CD14-positive monocyte (primary cell): ENCODE data around the gene CTSE. TPM values are rescaled to one million over a fixed set of nuclear protein-coding genes. Genes with fewer than 3 reads are reported as not detected.

Experiments
- DNase-seq, 3 donors: peaks; one replicate each; pipeline ENCODE4 v3.0.0-alpha.2; 2011 to 2022
- H2AFZ ChIP-seq: 2 replicates; pipeline ENCODE4 v1.6.0; 2012; ENCODE audit warnings: mild to moderate bottlenecking, low read depth, low read length, inconsistent platforms; ENCODE audit not compliant: insufficient read depth, poor library complexity, severe bottlenecking
- H3K27ac ChIP-seq, 2 donors: 1 replicate in 1 of 2; 2 replicates in 1 of 2; pipeline ENCODE4 v1.5.1; 2012 to 2013; ENCODE audit warnings: low read length in 2 of 2, control low read depth in 1 of 2, inconsistent platforms in 1 of 2, low read depth in 1 of 2, mild to moderate bottlenecking in 1 of 2
- H3K27me3 ChIP-seq, 2 donors: one replicate each; pipeline versions ENCODE4 v1.6.0 to v1.6.1; 2011 to 2013; ENCODE audit warnings: low read length in 2 of 2; ENCODE audit not compliant: control insufficient read depth in 2 of 2, insufficient read depth in 2 of 2
- H3K36me3 ChIP-seq, 2 donors: replicated peaks in 1 of 2; 1 replicate in 1 of 2; 2 replicates in 1 of 2; pipeline versions ENCODE4 v1.5.1 to v1.6.1; 2012 to 2013; ENCODE audit warnings: low read length in 2 of 2, control low read depth in 1 of 2, inconsistent platforms in 1 of 2, mild to moderate bottlenecking in 1 of 2; ENCODE audit not compliant: insufficient read depth in 2 of 2, control insufficient read depth in 1 of 2
- H3K4me1 ChIP-seq, 2 donors: 1 replicate in 1 of 2; 2 replicates in 1 of 2; pipeline versions ENCODE4 v1.5.1 to v1.6.1; 2012 to 2013; ENCODE audit warnings: low read length in 2 of 2, control low read depth in 1 of 2, inconsistent platforms in 1 of 2, mild to moderate bottlenecking in 1 of 2, moderate library complexity in 1 of 2; ENCODE audit not compliant: insufficient read depth in 2 of 2, control insufficient read depth in 1 of 2
- H3K4me2 ChIP-seq: replicated peaks from 2 replicates; pipeline ENCODE3; 2012; ENCODE audit warnings: low read length, moderate library complexity, mild to moderate bottlenecking; ENCODE audit not compliant: poor library complexity, severe bottlenecking; ENCODE audit errors: extremely low read depth
- H3K4me3 ChIP-seq, 3 experiments: fragments of 200-600 bp in 1 of 3; sonication (generic) in 1 of 3; replicated peaks in 1 of 3; 1 replicate in 2 of 3; 2 replicates in 1 of 3; pipeline ENCODE4 v1.5.1; 2011 to 2013; ENCODE audit warnings: low read length in 3 of 3, mild to moderate bottlenecking in 3 of 3, control low read depth in 2 of 3, low read depth in 2 of 3, inconsistent platforms in 1 of 3, moderate library complexity in 1 of 3
- H3K79me2 ChIP-seq: 2 replicates; pipeline ENCODE4 v1.6.0; 2012; ENCODE audit warnings: mild to moderate bottlenecking, control low read depth, inconsistent platforms, low read length, moderate library complexity; ENCODE audit not compliant: insufficient read depth
- H3K9ac ChIP-seq: 2 replicates; pipeline ENCODE4 v1.6.0; 2017; ENCODE audit warnings: low read length, mild to moderate bottlenecking; ENCODE audit not compliant: insufficient read depth, poor library complexity, severe bottlenecking
- H3K9me3 ChIP-seq, 2 donors: replicated peaks in 1 of 2; 1 replicate in 1 of 2; 2 replicates in 1 of 2; pipeline versions ENCODE4 v1.5.1 to v1.6.1; 2012 to 2013; ENCODE audit warnings: low read length in 2 of 2, control low read depth in 1 of 2; ENCODE audit not compliant: control insufficient read depth in 1 of 2, insufficient read depth in 1 of 2
- H4K20me1 ChIP-seq: 2 replicates; pipeline ENCODE4 v1.6.0; 2012; ENCODE audit warnings: mild to moderate bottlenecking, low read length, control low read depth, moderate library complexity; ENCODE audit not compliant: insufficient read depth
- H3K27ac Mint-ChIP-seq, 7 donors: one replicate each; pipeline ENCODE4 v1.8.0; 2020; ENCODE audit warnings: mild to moderate bottlenecking in 7 of 7, mixed read lengths in 7 of 7, moderate library complexity in 6 of 7, inconsistent platforms in 2 of 7
- H3K27me3 Mint-ChIP-seq, 3 donors: one replicate each; pipeline ENCODE4 v1.8.0; 2021 to 2022; ENCODE audit warnings: low read depth in 3 of 3, mild to moderate bottlenecking in 3 of 3, mixed read lengths in 3 of 3, moderate library complexity in 3 of 3, inconsistent platforms in 1 of 3
- H3K36me3 Mint-ChIP-seq, 2 donors: one replicate each; pipeline ENCODE4 v1.8.0; 2020; ENCODE audit warnings: mixed read lengths in 2 of 2, inconsistent platforms in 1 of 2, mild to moderate bottlenecking in 1 of 2
- H3K4me1 Mint-ChIP-seq: one replicate; pipeline ENCODE4 v1.8.0; 2020; ENCODE audit warnings: mild to moderate bottlenecking, mixed read lengths
- H3K4me3 Mint-ChIP-seq, 2 donors: one replicate each; pipeline ENCODE4 v1.8.0; 2020; ENCODE audit warnings: mild to moderate bottlenecking in 2 of 2, mixed read lengths in 2 of 2, moderate library complexity in 1 of 2
- H3K9me3 Mint-ChIP-seq, 7 donors: one replicate each; pipeline ENCODE4 v1.8.0; 2020 to 2022; ENCODE audit warnings: mixed read lengths in 7 of 7, mild to moderate bottlenecking in 6 of 7, moderate library complexity in 6 of 7, inconsistent platforms in 2 of 7
- CTCF ChIP-seq: fragments of 200-600 bp; IDR thresholded peaks from one replicate; pipeline ENCODE4 v1.8.0; 2022; ENCODE audit warnings: antibody characterized with exemption, mild to moderate bottlenecking
- WGBS: methylation state at CpG from one replicate; pipeline ENCODE4 v1.1.5; 2013; ENCODE audit warnings: missing lambda C conversion rate; ENCODE audit not compliant: insufficient coverage; 5-methylcytosine and 5-hydroxymethylcytosine counted together
- intact Hi-C, 2 donors: fragments of 100-400 bp; cut with micrococcal nuclease; formaldehyde crosslinking; loops; one replicate each; pipeline versions ENCODE4 v1.15.0 to v1.15.1; 2023
- polyA plus RNA-seq, 3 donors: library from polyadenylated mRNA; depleted of rRNA in 1 of 3; unstranded in 2 of 3; stranded (reverse) in 1 of 3; fragments of 300-500 nt in 2 of 3; fragments of >200 nt in 1 of 3; fragmentation: Illumina TruSeq in 2 of 3; gene quantifications; 1 replicate in 2 of 3; 2 replicates in 1 of 3; pipeline ENCODE4 v1.2.3, GENCODE V29; 2012 to 2021

Gene CTSE
- polyA plus RNA-seq, 3 donors, result not detected

GRCh38 chr1:205959789-205960188, 63.9 kb downstream of the CTSE start:
- peaks cover 18 to 33% of the 10 kb centered on the region in 2 donors for H3K4me1 ChIP-seq
- Mint-ChIP-seq H3K4me3 (no peak overlapping the region), H3K27ac (no peak overlapping the region)

More at GRCh38 chr1:205959789-205960188, 63.9 kb downstream of the CTSE start:
- no peaks in the 10 kb centered on the region for H3K9me3 Mint-ChIP-seq
- Histone ChIP-seq H3K36me3 (no peaks in the 10 kb centered on the region), H3K4me2 (no peak overlapping the region), H3K27me3 (no peaks in the 10 kb centered on the region), H3K4me3 (no peak overlapping the region), H3K79me2 (no peaks in the 10 kb centered on the region), H3K9me3 (no peaks in the 10 kb centered on the region), H4K20me1 (no peaks in the 10 kb centered on the region), H3K9ac (no peak overlapping the region), H2AFZ (no peak overlapping the region), H3K27ac (no peak overlapping the region)
- peaks cover 32% of the 10 kb centered on the region for H3K4me1 Mint-ChIP-seq
- no peaks in the 10 kb centered on the region for H3K36me3 Mint-ChIP-seq
- no peak for TF ChIP-seq CTCF
- intact Hi-C loops, result no loop called here
- DNase-seq, result no peak
- peaks cover 8 to 12% (median 10%) of the 10 kb centered on the region in 3 donors for H3K27me3 Mint-ChIP-seq
- WGBS, result 83% methylated on average over 1 of the region's 4 CpGs

Other genes starting within 250 kb of the CTSE start
- gene RAB29, start 248.4 kb downstream of the CTSE start, polyA plus RNA-seq, result 10 to 100 TPM; 23.2 to 32.2 (median 31.5) TPM
- 1 to 10 TPM in 2 of 3 donors, under 1 TPM in 1; 0.54 to 2.3 (median 1.1) TPM for gene SLC41A1, start 210.7 kb downstream of the CTSE start, polyA plus RNA-seq
- not detected for gene PM20D1, start 173.8 kb downstream of the CTSE start, polyA plus RNA-seq
- gene SLC26A9, start 80.4 kb downstream of the CTSE start, polyA plus RNA-seq, result under 1 TPM in 1 of 3 donors, not detected in 2; 0.04 TPM
- under 1 TPM; 0.41 to 0.52 (median 0.47) TPM for gene RAB7B, start 20.5 kb downstream of the CTSE start, polyA plus RNA-seq
- gene RHEX, start 29.3 kb upstream of the CTSE start, polyA plus RNA-seq, result not detected
- not detected for gene AVPR1B, start 93.5 kb upstream of the CTSE start, polyA plus RNA-seq
- gene FAM72A, start 178.9 kb upstream of the CTSE start, polyA plus RNA-seq, result 1 to 10 TPM; 3.9 to 6.3 (median 6.0) TPM
- gene SRGAP2, start 179.6 kb upstream of the CTSE start, polyA plus RNA-seq, result 10 to 100 TPM; 13.6 to 70.7 (median 19.3) TPM